GM12892 (cell line): ENCODE results near the gene PIK3CA.

Experiments used
- POLR2A ChIP-seq: IDR thresholded peaks from 2 replicates; pipeline ENCODE4 v1.6.1; 2011; ENCODE audit warnings: low read depth, low read length, control low read depth
- TAF1 ChIP-seq: IDR thresholded peaks from 2 replicates; pipeline ENCODE4 v1.6.1; 2011; ENCODE audit warnings: low read depth, mild to moderate bottlenecking, control low read depth, low read length, borderline replicate concordance

DNA sequence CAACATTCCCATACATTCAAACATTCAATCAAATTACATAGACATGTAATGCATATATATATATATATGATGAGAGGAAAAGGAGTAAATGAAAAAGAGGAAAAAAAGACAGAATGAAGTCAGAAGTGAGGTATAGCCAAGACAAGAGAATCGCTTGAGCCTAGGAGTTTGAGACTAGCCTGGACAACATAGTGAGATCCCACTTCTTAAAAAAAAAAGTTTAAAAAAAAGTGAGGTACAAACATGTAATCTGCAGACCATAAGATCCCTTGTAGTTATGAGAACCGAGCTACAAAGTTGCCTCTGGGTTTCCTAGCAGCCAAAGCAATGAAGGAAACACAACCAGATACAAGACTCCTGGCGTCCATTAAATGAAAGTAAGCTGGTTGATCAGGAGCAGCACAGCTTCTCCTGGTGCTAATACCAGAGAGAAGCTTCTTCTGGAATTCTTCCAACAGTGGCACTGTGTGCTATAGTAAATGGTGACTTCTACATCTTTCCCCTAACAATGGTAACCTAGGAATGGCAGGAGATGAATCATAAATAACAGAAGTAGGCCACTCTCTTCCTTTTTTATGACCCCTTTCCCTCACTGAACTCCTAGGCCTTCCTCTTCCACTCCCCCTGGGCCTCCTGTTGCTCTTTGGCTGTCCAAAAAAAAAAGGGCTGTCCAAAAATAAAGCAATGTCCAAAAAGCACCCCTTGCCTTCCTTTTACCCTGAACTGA lies 99.3 kb downstream of the PIK3CA start:
- no peak for TF ChIP-seq POLR2A
- TF ChIP-seq TAF1 = no peak
